HepG2 (cell line): ENCODE data around the gene WIPF2. TPM values are rescaled to one million over a fixed set of nuclear protein-coding genes. Genes with fewer than 3 reads are reported as not detected.

Experiments
- ATAC-seq: fragments of 200-7000 bp; cut with Tn5 transposase; 3 replicates; pipeline ENCODE4 v1.9.1; 2020; ENCODE audit warnings: mild to moderate bottlenecking, moderate library complexity
- BruUV-seq: library from RNA; stranded (reverse); fragments of 400-500 nt; replicated peaks from 2 replicates; lab custom pipeline; 2021; lab: Mats Ljungman, UMichigan
- CTCF ChIA-PET: fragments of 300-600 bp; formaldehyde crosslinking; extraction: SDS; loops from one replicate; lab custom pipeline; 2021; ENCODE audit warnings: low total read pairs, inconsistent platforms, low intra/inter-chr PET ratio; lab: Yijun Ruan, JAX
- POLR2A ChIA-PET: fragments of 350-600 bp; sonication (Branson Sonifier 250); formaldehyde crosslinking; loops from one replicate; lab custom pipeline; 2020; ENCODE audit warnings: antibody characterized with exemption, inconsistent platforms; lab: Yijun Ruan, JAX
- DNase-seq: peaks from one replicate; pipeline ENCODE4 v3.0.0-alpha.2; 2015; ENCODE audit warnings: low spot score
- FAIRE-seq: peaks from 3 replicates; lab custom pipeline; 2011; peaks lifted over from hg19 to GRCh38; lab: Jason Lieb, UNC
- H2AFZ ChIP-seq: one replicate; pipeline ENCODE4 v1.6.1; 2011; ENCODE audit warnings: low read length, inconsistent platforms
- H3K27ac ChIP-seq: fragments of 300-600 bp; 3 replicates; pipeline ENCODE4 v1.8.0; 2011; ENCODE audit warnings: mixed run types, mild to moderate bottlenecking, mixed read lengths, low read length, inconsistent platforms; ENCODE audit not compliant: insufficient read depth; ENCODE audit errors: extremely low read length
- H3K27me3 ChIP-seq, 2 experiments: fragments of 200-600 bp in 1 of 2; 2 replicates in 1 of 2; 3 replicates in 1 of 2; pipeline versions ENCODE4 v1.6.0 to v1.8.0; 2011; ENCODE audit warnings: low read length in 2 of 2, mild to moderate bottlenecking in 2 of 2, moderate library complexity in 2 of 2, inconsistent platforms in 1 of 2; ENCODE audit not compliant: insufficient read depth in 2 of 2, control insufficient read depth in 1 of 2
- H3K36me3 ChIP-seq, 2 experiments: fragments of 200-600 bp in 1 of 2; replicated peaks in 1 of 2; 2 replicates in 1 of 2; 3 replicates in 1 of 2; pipeline versions ENCODE4 v1.5.1 to v1.8.0; 2011; ENCODE audit warnings: low read length in 2 of 2, inconsistent platforms in 1 of 2; ENCODE audit not compliant: insufficient read depth in 2 of 2, control insufficient read depth in 1 of 2
- H3K4me1 ChIP-seq: 2 replicates; pipeline ENCODE4 v1.5.1; 2012; ENCODE audit warnings: low read length, inconsistent platforms; ENCODE audit not compliant: insufficient read depth
- H3K4me2 ChIP-seq: 2 replicates; pipeline ENCODE4 v1.6.0; 2011; ENCODE audit warnings: low read depth, low read length, inconsistent platforms
- H3K4me3 ChIP-seq, 3 experiments: fragments of 200-600 bp in 1 of 3; sonication (generic), shearing (Covaris generic) in 1 of 3; replicated peaks in 1 of 3; 2 replicates each; pipeline ENCODE4 v1.5.1; 2011 to 2016; ENCODE audit warnings: low read length in 3 of 3, inconsistent platforms in 2 of 3, low read depth in 2 of 3, mild to moderate bottlenecking in 2 of 3, control low read depth in 1 of 3, mixed read lengths in 1 of 3; ENCODE audit not compliant: insufficient read depth in 1 of 3
- H3K79me2 ChIP-seq: one replicate; pipeline ENCODE4 v1.6.1; 2011; ENCODE audit warnings: low read length, inconsistent platforms; ENCODE audit not compliant: insufficient read depth
- H3K9ac ChIP-seq: 2 replicates; pipeline ENCODE4 v1.6.0; 2011; ENCODE audit warnings: mild to moderate bottlenecking, low read depth, low read length, inconsistent platforms; ENCODE audit not compliant: insufficient read depth
- H3K9me3 ChIP-seq: 2 replicates; pipeline ENCODE4 v1.5.1; 2012; ENCODE audit warnings: mild to moderate bottlenecking, low read length
- H4K20me1 ChIP-seq: 2 replicates; pipeline ENCODE4 v1.6.0; 2011; ENCODE audit warnings: inconsistent platforms, mild to moderate bottlenecking, low read length, moderate library complexity; ENCODE audit not compliant: insufficient read depth
- TERF1 ChIP-seq: sonication (generic); formaldehyde crosslinking; IDR thresholded peaks from 2 replicates; pipeline ENCODE4 v1.8.0; 2022; ENCODE audit warnings: mild to moderate bottlenecking, missing genetic modification reagents, moderate library complexity
- WGBS: methylation state at CpG from one replicate; pipeline ENCODE4 v1.1.6; 2017; ENCODE audit warnings: low lambda C conversion rate; 5-methylcytosine and 5-hydroxymethylcytosine counted together
- in situ Hi-C: cut with HindIII; loops from 2 replicates; pipeline ENCODE4 v1.10.0; 2017; ENCODE audit warnings: low pct_unique_long_range_greater_than_20kb; ENCODE audit not compliant: extremely low pct_ligation_motif_present
- intact Hi-C: fragments of 100-400 bp; cut with micrococcal nuclease; formaldehyde crosslinking; loops from one replicate; pipeline ENCODE4 v1.10.0; 2022; ENCODE audit not compliant: unreplicated experiment
- polyA plus RNA-seq, 8 experiments: library from polyadenylated mRNA; depleted of rRNA in 3 of 8; stranded (reverse) in 7 of 8; unstranded in 1 of 8; fragments of >200 nt; fragmentation: Illumina TruSeq in 4 of 8; extraction: Trizol in 4 of 8; gene quantifications; 2 replicates each; pipeline versions ENCODE4 v1.2.1 to v1.2.3, GENCODE V29; 2011 to 2016; ENCODE audit warnings: low read depth in 4 of 8, missing spikeins in 1 of 8, mixed read lengths in 1 of 8; ENCODE audit not compliant: insufficient read depth in 1 of 8
- total RNA-seq, 5 experiments: library from RNA; depleted of rRNA; stranded (reverse); fragments of >200 nt; fragmentation: Illumina TruSeq; extraction: Trizol; gene quantifications; 2 replicates each; pipeline ENCODE4 v1.2.3, GENCODE V29; 2016; ENCODE audit warnings: low read depth in 1 of 5
- TF ChIP-seq, protein P1 (sequence below): sonication (generic); formaldehyde crosslinking; IDR thresholded peaks from 2 replicates; pipeline ENCODE4 v1.9.0; 2021; ENCODE audit warnings: missing genetic modification reagents, borderline replicate concordance

Gene WIPF2
- total and polyA plus RNA-seq, 2 of the 13 experiments (the other 11 are each of a cell fraction or from before 2014, with no cell fraction given): 7.2 to 10.8 TPM

- ChIA-PET CTCF (interaction anchor here (0.6 kb wide), 1 partner anchor 39 kb away, joined by 3 read pairs; no protein-coding TSS in a partner anchor), POLR2A (interaction anchor here (1.3 to 3.5 kb wide), 2 partner anchors 32 to 39 kb away, joined by 3 to 13 read pairs; no protein-coding TSS in a partner anchor)
- H4K20me1 ChIP-seq: no peaks in the 10 kb centered on the region
- H3K4me3 ChIP-seq: no peak overlapping the region
- no peak for FAIRE-seq
- TF ChIP-seq TERF1 (CRISPR knock-in tag): no peak
- TF ChIP-seq, protein P1, sequence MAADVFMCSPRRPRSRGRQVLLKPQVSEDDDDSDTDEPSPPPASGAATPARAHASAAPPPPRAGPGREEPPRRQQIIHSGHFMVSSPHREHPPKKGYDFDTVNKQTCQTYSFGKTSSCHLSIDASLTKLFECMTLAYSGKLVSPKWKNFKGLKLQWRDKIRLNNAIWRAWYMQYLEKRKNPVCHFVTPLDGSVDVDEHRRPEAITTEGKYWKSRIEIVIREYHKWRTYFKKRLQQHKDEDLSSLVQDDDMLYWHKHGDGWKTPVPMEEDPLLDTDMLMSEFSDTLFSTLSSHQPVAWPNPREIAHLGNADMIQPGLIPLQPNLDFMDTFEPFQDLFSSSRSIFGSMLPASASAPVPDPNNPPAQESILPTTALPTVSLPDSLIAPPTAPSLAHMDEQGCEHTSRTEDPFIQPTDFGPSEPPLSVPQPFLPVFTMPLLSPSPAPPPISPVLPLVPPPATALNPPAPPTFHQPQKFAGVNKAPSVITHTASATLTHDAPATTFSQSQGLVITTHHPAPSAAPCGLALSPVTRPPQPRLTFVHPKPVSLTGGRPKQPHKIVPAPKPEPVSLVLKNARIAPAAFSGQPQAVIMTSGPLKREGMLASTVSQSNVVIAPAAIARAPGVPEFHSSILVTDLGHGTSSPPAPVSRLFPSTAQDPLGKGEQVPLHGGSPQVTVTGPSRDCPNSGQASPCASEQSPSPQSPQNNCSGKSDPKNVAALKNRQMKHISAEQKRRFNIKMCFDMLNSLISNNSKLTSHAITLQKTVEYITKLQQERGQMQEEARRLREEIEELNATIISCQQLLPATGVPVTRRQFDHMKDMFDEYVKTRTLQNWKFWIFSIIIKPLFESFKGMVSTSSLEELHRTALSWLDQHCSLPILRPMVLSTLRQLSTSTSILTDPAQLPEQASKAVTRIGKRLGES (CRISPR knock-in tag): no peak
- no peak overlapping the region for H2AFZ ChIP-seq
- peaks cover 8% of the 10 kb centered on the region for H3K79me2 ChIP-seq
- H3K9me3 ChIP-seq: no peaks in the 10 kb centered on the region
- H3K9ac ChIP-seq: no peak overlapping the region
- no peak for DNase-seq
- in situ Hi-C loops: no loop called here
- ATAC-seq: no peak
- no peak overlapping the region for H3K27ac ChIP-seq
- no peaks in the 10 kb centered on the region; a peak in 1 of 5 replicates for H3K27me3 ChIP-seq
- WGBS: 62% methylated on average over 7 of the region's 7 CpGs
- H3K4me1 ChIP-seq: peaks cover 84% of the 10 kb centered on the region
- no peaks in the 10 kb centered on the region for H3K36me3 ChIP-seq
- H3K4me2 ChIP-seq: no peak overlapping the region
- BruUV-seq: no TSS peak
- intact Hi-C loops: no loop called here
Measured at GRCh38 chr17:40313668-40314583, 94.8 kb downstream of the WIPF2 start.
